ENCODE data around the gene SLC41A3.

The SLC41A3 gene

DNA sequence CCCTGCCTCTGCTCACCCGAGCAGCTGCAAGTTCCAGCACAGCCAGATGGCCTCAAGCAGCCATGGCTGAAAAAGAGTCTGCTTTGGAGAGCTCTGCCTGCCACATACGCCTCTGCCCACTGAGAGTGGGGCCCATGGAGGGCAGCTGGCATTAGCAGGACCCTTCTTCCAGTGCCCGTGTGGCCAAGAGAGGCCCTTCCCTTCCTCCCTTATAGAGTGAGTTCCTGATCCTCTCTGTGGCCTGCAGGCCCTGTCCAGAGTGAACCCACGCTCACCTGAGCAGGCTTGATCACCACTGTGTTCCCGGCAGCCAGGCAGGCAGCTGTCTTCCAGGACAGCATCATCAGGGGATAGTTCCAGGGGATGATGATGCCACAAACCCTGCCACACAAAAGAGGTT is 41.4 kb upstream of the SLC41A3 start:
- H2AFZ ChIP-seq (ENCODE audit: low read length) = no peak overlapping the region
- no peaks in the 10 kb centered on the region for H3F3A ChIP-seq (ENCODE audit: insufficient read depth, low read length)
- DNase-seq = no peak

DNA sequence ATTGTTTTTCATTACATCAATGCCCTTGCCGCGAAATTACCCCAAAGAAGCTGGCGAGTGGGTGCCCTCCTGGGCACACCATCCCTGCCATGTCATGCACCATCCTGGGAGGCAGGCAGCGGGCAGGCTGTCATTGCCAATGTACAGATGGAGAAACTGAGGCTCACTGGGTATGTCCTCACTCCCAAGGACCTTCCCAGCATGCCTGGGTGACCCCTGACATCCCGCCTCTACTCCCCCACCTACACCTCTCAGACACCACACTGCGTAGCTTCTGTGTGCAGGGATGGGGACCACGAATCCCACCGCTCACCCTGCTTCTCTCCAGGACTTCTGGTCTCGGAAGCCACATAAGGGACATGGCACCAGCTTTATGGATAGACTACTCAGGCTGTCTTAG is 41.0 kb upstream of the SLC41A3 start:
- H3K9me2 ChIP-seq (replicated peaks; ENCODE audit: insufficient read depth, low read length) = no peaks in the 10 kb centered on the region
- H3K27me3 ChIP-seq (replicated peaks; ENCODE audit: insufficient read depth, low read length) = peaks cover 5% of the 10 kb centered on the region; the same call in 1 of the 2 replicates
- H3K79me2 ChIP-seq (ENCODE audit: low read length) = no peaks in the 10 kb centered on the region
- H4K20me1 ChIP-seq (ENCODE audit: insufficient read depth, low read length) = no peaks in the 10 kb centered on the region
- H3K27ac ChIP-seq (ENCODE audit: low read length) = no peak overlapping the region
- TF ChIP-seq EZH2 (optimal IDR thresholded peaks at IDR 0.05; ENCODE audit: low read depth, low read length) = no peak
- TF ChIP-seq EZH2phosphoT487 (IDR thresholded peaks at IDR 0.05; ENCODE audit: low read length) = no peak
- TF ChIP-seq, protein P1, sequence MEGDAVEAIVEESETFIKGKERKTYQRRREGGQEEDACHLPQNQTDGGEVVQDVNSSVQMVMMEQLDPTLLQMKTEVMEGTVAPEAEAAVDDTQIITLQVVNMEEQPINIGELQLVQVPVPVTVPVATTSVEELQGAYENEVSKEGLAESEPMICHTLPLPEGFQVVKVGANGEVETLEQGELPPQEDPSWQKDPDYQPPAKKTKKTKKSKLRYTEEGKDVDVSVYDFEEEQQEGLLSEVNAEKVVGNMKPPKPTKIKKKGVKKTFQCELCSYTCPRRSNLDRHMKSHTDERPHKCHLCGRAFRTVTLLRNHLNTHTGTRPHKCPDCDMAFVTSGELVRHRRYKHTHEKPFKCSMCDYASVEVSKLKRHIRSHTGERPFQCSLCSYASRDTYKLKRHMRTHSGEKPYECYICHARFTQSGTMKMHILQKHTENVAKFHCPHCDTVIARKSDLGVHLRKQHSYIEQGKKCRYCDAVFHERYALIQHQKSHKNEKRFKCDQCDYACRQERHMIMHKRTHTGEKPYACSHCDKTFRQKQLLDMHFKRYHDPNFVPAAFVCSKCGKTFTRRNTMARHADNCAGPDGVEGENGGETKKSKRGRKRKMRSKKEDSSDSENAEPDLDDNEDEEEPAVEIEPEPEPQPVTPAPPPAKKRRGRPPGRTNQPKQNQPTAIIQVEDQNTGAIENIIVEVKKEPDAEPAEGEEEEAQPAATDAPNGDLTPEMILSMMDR (IDR thresholded peaks at IDR 0.05; ENCODE audit: low read length) = no peak
- H3K4me1 ChIP-seq (ENCODE audit: low read length) = no peaks in the 10 kb centered on the region
- H3K9ac ChIP-seq (ENCODE audit: low read length) = no peak overlapping the region
- no peak for DNase-seq
- H2AFZ ChIP-seq (ENCODE audit: low read length) = no peak overlapping the region
- H3K36me3 ChIP-seq (replicated peaks; ENCODE audit: insufficient read depth, low read length) = no peaks in the 10 kb centered on the region
- no peak overlapping the region for H3K4me2 ChIP-seq (ENCODE audit: low read depth, low read length)
- H3F3A ChIP-seq (ENCODE audit: insufficient read depth, low read length) = no peaks in the 10 kb centered on the region
- H3K4me3 ChIP-seq (ENCODE audit: low read length) = no peak overlapping the region
- H3K9me3 ChIP-seq (replicated peaks; ENCODE audit: insufficient read depth, low read length) = no peaks in the 10 kb centered on the region

More for the DNA sequence above, 41.4 kb upstream of the SLC41A3 start:
- peaks cover 5% of the 10 kb centered on the region; the same call in 1 of the 2 replicates for H3K27me3 ChIP-seq (replicated peaks; ENCODE audit: insufficient read depth, low read length)
- H3K9me2 ChIP-seq (replicated peaks; ENCODE audit: insufficient read depth, low read length) = no peaks in the 10 kb centered on the region
- H3K4me3 ChIP-seq (ENCODE audit: low read length) = no peak overlapping the region
- no peaks in the 10 kb centered on the region for H3K36me3 ChIP-seq (replicated peaks; ENCODE audit: insufficient read depth, low read length)
- H3K4me1 ChIP-seq (ENCODE audit: low read length) = no peaks in the 10 kb centered on the region
- no peaks in the 10 kb centered on the region for H4K20me1 ChIP-seq (ENCODE audit: insufficient read depth, low read length)
- H3K9me3 ChIP-seq (replicated peaks; ENCODE audit: insufficient read depth, low read length) = no peaks in the 10 kb centered on the region
- H3K79me2 ChIP-seq (ENCODE audit: low read length) = no peaks in the 10 kb centered on the region
- H3K9ac ChIP-seq (ENCODE audit: low read length) = no peak overlapping the region
- TF ChIP-seq, protein P1 (IDR thresholded peaks at IDR 0.05; ENCODE audit: low read length) = no peak
- TF ChIP-seq EZH2 (optimal IDR thresholded peaks at IDR 0.05; ENCODE audit: low read depth, low read length) (no peak), EZH2phosphoT487 (IDR thresholded peaks at IDR 0.05; ENCODE audit: low read length) (no peak)
- no peak overlapping the region for H3K27ac ChIP-seq (ENCODE audit: low read length)
- H3K4me2 ChIP-seq (ENCODE audit: low read depth, low read length) = no peak overlapping the region

DNA sequence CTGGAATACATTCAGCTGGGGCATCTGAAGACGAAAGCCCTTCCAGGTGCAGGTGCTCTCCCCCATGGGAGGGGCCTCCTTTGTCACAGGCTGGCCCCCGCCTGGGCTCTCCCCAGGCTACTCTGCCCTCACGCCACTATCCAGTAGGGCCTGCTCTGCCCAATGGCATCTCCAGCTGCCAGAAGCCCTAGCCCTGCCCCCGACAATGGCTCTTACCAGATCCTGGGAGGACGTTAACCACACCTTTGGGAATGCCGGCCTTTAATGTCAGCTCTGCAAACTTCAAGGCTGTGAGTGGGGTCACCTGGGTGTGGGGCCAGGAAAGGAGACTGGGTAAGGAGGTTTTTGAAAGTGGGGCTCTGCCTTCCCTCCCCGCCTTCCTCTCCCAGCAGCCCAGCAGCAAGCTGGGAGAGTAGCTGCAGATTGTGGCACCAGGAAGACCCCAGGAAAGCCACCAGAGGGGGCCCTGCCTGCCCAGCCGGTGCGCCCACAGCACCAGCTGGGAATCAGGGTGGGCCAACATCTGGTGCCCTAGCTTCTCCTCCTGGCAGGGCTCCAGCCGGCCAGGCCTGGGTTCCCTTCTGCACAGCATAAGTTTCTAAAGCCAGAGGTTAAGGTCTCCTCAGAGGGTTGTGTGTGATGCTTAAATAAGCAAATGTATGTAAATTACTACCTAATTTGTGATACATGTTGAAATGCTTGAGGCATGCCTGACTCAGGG is 40.4 kb upstream of the SLC41A3 start:
- no peaks in the 10 kb centered on the region for H3F3A ChIP-seq (ENCODE audit: insufficient read depth, low read length)
- DNase-seq = no peak

More for the DNA sequence above, 40.4 kb upstream of the SLC41A3 start:
- Histone ChIP-seq H3K79me2 (ENCODE audit: low read length) (no peaks in the 10 kb centered on the region), H3K27ac (ENCODE audit: low read length) (no peak overlapping the region), H3K4me3 (ENCODE audit: low read length) (no peak overlapping the region), H4K20me1 (ENCODE audit: insufficient read depth, low read length) (no peaks in the 10 kb centered on the region), H3K36me3 (replicated peaks; ENCODE audit: insufficient read depth, low read length) (no peaks in the 10 kb centered on the region), H3K4me1 (ENCODE audit: low read length) (no peaks in the 10 kb centered on the region), H3K27me3 (replicated peaks; ENCODE audit: insufficient read depth, low read length) (no peaks in the 10 kb centered on the region), H3K9ac (ENCODE audit: low read length) (no peak overlapping the region), H3K4me2 (ENCODE audit: low read depth, low read length) (no peak overlapping the region), H3K9me2 (replicated peaks; ENCODE audit: insufficient read depth, low read length) (no peaks in the 10 kb centered on the region), H3K9me3 (replicated peaks; ENCODE audit: insufficient read depth, low read length) (no peaks in the 10 kb centered on the region), H2AFZ (ENCODE audit: low read length) (no peak overlapping the region)
- TF ChIP-seq EZH2phosphoT487 (IDR thresholded peaks at IDR 0.05; ENCODE audit: low read length) (no peak), EZH2 (optimal IDR thresholded peaks at IDR 0.05; ENCODE audit: low read depth, low read length) (no peak)
- TF ChIP-seq, protein P1 (IDR thresholded peaks at IDR 0.05; ENCODE audit: low read length) = no peak
